Neural crest cell (in vitro differentiated cells): ENCODE data around the gene ABCB8. TPM values are rescaled to one million over a fixed set of nuclear protein-coding genes. Genes with fewer than 3 reads are reported as not detected.

ENCODE experiments used
- DNase-seq: peaks from one replicate; pipeline ENCODE4 v3.0.0; 2021; ENCODE audit warnings: low read depth, mixed read lengths, low spot score
- H3K27ac Mint-ChIP-seq: one replicate; pipeline ENCODE4 v1.8.0; 2021; ENCODE audit warnings: mild to moderate bottlenecking, mixed read lengths; ENCODE audit not compliant: unreplicated experiment
- H3K27me3 Mint-ChIP-seq: 2 replicates; pipeline ENCODE4 v1.8.0; 2021; ENCODE audit warnings: low read depth, mild to moderate bottlenecking, mixed read lengths
- H3K36me3 Mint-ChIP-seq: 2 replicates; pipeline ENCODE4 v1.8.0; 2021; ENCODE audit warnings: low read depth, mild to moderate bottlenecking, mixed read lengths
- H3K4me1 Mint-ChIP-seq: 2 replicates; pipeline ENCODE4 v1.8.0; 2021; ENCODE audit warnings: mixed read lengths
- H3K4me3 Mint-ChIP-seq: one replicate; pipeline ENCODE4 v1.8.0; 2021; ENCODE audit warnings: mild to moderate bottlenecking, mixed read lengths
- H3K9me3 Mint-ChIP-seq: 2 replicates; pipeline ENCODE4 v1.8.0; 2021; ENCODE audit warnings: mixed read lengths
- total RNA-seq: library from RNA; stranded (reverse); gene quantifications from 2 replicates; pipeline ENCODE4 v1.2.1, GENCODE V29; 2021
- TF ChIP-seq, protein P1 (sequence below): fragments of 200-600 bp; sonication (generic); conservative IDR thresholded peaks from 2 replicates; pipeline ENCODE4 v1.5.0; 2021; ENCODE audit warnings: antibody characterized with exemption, mild to moderate bottlenecking

ABCB8 gene
- total RNA-seq, 1 donor from 2014 or later: 43.5 TPM

DNA sequence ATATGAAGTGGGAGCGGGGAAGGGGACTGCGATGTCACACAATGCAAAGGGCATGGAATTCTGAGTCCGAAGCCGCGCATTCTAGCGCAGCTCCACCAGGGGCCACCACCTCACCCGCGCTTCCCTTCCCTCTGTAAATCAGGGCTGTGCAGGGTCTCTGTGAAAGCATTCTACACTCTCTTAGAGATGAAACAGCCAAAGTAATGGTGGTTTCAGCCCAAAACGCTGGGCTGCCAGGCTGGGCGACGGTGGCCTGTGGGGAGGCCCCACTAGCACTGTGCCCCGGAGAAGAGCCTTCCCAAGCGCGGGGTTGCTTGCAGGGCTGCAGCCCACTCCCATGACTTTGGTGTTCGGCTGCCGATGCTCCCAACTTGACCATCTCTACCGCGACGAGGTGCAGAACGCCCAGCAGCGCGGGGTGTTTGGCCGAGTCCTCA is 15.3 kb upstream of the ABCB8 start:
- Mint-ChIP-seq H3K9me3 (no peaks in the 10 kb centered on the region), H3K4me3 (peak overlapping the region; percentile 54), H3K36me3 (no peaks in the 10 kb centered on the region), H3K4me1 (peaks cover 51% of the 10 kb centered on the region), H3K27ac (no peak overlapping the region), H3K27me3 (peaks cover 10% of the 10 kb centered on the region)
- DNase-seq: no peak
- TF ChIP-seq, protein P1, sequence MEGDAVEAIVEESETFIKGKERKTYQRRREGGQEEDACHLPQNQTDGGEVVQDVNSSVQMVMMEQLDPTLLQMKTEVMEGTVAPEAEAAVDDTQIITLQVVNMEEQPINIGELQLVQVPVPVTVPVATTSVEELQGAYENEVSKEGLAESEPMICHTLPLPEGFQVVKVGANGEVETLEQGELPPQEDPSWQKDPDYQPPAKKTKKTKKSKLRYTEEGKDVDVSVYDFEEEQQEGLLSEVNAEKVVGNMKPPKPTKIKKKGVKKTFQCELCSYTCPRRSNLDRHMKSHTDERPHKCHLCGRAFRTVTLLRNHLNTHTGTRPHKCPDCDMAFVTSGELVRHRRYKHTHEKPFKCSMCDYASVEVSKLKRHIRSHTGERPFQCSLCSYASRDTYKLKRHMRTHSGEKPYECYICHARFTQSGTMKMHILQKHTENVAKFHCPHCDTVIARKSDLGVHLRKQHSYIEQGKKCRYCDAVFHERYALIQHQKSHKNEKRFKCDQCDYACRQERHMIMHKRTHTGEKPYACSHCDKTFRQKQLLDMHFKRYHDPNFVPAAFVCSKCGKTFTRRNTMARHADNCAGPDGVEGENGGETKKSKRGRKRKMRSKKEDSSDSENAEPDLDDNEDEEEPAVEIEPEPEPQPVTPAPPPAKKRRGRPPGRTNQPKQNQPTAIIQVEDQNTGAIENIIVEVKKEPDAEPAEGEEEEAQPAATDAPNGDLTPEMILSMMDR: peak; percentile 68

DNA sequence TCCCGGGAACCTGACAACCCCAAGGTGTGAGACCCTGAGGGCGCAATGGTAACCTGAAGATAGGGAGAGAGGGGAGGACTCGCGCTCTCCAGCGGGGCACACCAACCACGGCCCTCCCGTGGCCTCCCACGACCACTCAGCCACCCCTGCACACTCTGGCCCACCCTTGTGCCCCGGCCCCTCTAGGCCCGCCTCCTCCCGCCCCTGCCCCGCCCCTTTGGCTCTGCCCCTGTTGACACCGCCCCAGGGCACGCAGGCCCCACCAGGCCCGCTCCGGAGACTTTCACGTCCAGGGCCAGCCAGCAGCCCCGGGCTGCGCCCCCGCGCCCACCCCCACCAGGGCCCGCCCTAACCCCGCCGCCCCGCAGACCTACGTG is 14.9 kb upstream of the ABCB8 start:
- Mint-ChIP-seq H3K9me3 (no peaks in the 10 kb centered on the region), H3K4me3 (no peak overlapping the region), H3K27ac (no peak overlapping the region), H3K36me3 (no peaks in the 10 kb centered on the region), H3K4me1 (peaks cover 51% of the 10 kb centered on the region), H3K27me3 (peaks cover 14% of the 10 kb centered on the region)
- DNase-seq: no peak
- TF ChIP-seq, protein P1: no peak

DNA sequence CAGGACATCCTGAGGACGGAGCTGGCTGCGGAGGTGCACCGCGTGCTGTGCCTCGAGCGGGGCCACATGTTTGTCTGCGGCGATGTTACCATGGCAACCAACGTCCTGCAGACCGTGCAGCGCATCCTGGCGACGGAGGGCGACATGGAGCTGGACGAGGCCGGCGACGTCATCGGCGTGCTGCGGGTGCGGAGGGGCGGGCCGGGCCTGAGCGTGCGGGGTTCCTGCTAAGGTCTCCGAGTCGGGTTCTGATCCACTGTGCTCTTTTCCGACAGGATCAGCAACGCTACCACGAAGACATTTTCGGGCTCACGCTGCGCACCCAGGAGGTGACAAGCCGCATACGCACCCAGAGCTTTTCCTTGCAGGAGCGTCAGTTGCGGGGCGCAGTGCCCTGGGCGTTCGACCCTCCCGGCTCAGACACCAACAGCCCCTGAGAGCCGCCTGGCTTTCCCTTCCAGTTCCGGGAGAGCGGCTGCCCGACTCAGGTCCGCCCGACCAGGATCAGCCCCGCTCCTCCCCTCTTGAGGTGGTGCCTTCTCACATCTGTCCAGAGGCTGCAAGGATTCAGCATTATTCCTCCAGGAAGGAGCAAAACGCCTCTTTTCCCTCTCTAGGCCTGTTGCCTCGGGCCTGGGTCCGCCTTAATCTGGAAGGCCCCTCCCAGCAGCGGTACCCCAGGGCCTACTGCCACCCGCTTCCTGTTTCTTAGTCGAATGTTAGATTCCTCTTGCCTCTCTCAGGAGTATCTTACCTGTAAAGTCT is 14.3 kb upstream of the ABCB8 start:
- H3K27me3 Mint-ChIP-seq: peaks cover 16% of the 10 kb centered on the region
- no peak overlapping the region for H3K27ac Mint-ChIP-seq
- H3K9me3 Mint-ChIP-seq: no peaks in the 10 kb centered on the region

GRCh38 chr7:151014950-151015349 is 13.3 kb upstream of the ABCB8 start:
- DNase-seq: no peak
- no peak overlapping the region for H3K27ac Mint-ChIP-seq
- H3K4me1 Mint-ChIP-seq: peaks cover 59% of the 10 kb centered on the region
- TF ChIP-seq, protein P1: no peak
- no peaks in the 10 kb centered on the region for H3K36me3 Mint-ChIP-seq
- H3K4me3 Mint-ChIP-seq: peak overlapping the region; percentile 51
- H3K9me3 Mint-ChIP-seq: no peaks in the 10 kb centered on the region
- H3K27me3 Mint-ChIP-seq: peaks cover 20% of the 10 kb centered on the region

More for the DNA sequence above, 14.3 kb upstream of the ABCB8 start:
- Mint-ChIP-seq H3K4me1 (peaks cover 51% of the 10 kb centered on the region), H3K36me3 (no peaks in the 10 kb centered on the region), H3K4me3 (peak overlapping the region; percentile 67)
- DNase-seq: no peak
- TF ChIP-seq, protein P1: no peak

DNA sequence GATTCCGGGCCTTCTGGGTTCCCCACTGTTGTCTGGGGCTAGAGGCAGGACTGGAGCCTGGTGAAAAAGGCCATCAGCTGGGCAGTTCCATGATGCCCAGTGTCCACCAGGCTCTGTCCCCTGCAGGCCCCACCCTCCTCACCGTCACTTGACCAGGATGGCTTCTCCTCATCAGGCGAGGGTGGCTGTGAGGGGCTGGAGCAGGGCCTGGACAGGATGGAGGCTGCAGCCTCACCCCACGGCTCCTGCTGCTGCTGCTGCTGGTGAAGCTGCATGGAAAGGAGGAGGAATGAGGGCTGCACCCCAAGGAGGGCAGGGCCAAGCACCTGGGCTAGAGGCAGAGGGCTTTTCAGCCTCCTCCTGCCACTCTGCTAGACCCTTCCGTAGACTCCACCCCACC is 12.3 kb upstream of the ABCB8 start:
- Mint-ChIP-seq H3K36me3 (no peaks in the 10 kb centered on the region), H3K27me3 (peaks cover 23% of the 10 kb centered on the region), H3K9me3 (no peaks in the 10 kb centered on the region), H3K4me1 (peaks cover 60% of the 10 kb centered on the region), H3K27ac (no peak overlapping the region), H3K4me3 (no peak overlapping the region)
- DNase-seq: no peak
- TF ChIP-seq, protein P1: no peak
